GM18909 (cell line): ENCODE results near the gene ARFGAP1.
"Not testable (repeated sequence)": the region's sequence is repeated elsewhere in the genome, so short reads cannot be mapped to it uniquely, and the experiment has no call there.

ENCODE experiments used
- ATAC-seq: cut with Tn5 transposase; IDR thresholded peaks from one replicate; pipeline ENCODE4 v1.9.1; 2021; ENCODE audit warnings: mild to moderate bottlenecking; ENCODE audit not compliant: unreplicated experiment, poor library complexity

The ARFGAP1 gene

DNA sequence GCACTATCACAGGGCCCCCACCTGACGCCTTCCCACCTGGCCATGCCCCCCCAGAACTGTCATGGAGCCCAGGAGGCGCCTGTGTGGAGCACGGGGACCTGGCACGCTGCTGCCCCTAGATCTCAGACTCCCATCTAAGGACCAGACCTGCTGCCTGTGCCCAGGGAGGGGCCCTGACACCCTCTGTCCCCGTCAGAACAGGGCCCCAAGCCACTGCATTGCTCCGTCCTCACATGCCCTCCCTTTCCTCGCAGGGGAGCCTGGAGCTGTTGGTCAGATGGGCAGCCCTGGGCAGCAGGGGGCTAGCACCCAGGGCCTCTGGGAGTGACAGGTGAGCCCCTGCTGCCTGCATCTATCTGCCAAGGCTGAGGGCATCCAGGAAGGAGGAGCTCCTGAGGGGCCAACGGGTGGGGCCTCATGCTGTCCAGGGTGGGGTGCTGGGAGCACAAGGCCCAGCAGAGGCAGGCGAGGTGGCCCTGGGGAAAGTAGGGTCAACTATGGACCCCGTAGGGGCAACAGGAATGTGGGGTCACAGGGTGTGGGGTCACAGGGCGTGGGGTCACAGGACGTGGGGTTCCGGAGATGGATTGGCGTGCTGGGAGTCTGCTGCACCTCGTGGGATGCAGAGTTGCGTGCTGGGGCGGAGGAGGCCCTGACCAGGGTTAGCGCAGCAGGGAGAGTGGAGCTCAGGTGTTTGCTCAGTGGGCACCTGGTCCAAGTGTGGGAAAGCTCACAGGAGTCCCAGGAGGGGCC, 56.9 kb downstream of the ARFGAP1 start:
- ATAC-seq: no peak

DNA sequence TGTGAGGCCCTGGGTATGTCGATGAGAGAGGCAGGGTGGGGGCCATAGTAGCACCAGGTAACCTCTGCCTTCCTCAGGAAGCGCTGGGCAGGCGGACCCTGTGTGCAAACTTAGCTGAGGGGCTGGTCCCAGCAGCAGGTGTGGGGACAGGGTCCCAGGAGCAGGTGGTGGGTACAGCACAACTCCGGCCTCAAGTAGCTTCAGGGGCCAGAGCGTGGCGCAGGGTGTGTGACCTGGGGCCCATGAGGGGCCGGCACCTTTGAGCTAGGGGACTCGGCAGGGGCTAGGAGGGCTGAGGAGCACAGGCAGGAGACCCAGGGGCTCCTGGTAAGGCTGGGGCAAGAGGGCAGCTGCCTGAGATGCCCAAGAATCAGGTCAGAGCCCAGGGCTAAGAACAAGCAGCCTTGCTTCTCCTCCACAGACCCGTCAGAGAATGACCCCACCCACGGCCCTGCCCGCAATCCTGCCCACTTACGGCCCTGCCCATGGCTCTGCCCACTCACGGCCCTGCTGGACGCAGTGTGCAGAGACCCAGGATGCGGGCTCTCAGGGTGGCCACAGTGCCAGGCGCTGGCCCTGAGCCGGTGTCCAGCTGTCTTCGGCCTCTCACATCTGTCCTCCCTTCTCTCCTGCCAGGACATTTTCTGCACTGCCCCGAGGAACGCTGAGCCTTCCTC, 57.6 kb downstream of the ARFGAP1 start:
- ATAC-seq: no peak

DNA sequence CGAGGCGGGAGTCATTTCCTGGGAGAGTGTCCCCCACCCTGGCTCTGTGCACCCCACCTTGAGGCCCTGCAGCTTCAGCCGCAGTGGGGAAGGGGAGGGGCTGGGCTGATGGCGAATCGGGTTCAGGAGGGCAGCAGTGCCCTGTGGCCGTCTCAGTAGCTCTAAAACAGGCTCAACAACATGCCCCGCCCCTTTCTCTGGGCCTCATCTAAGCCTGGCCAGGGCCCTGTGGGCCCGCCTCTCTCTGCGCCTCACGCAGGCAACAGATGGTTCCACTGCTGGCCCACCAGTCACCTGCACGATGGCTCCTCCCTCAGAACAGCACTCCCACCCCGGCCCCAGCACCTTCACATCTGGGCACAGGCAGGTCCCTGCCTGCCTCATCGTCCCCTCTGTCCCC, 58.3 kb downstream of the ARFGAP1 start:
- ATAC-seq: no peak

DNA sequence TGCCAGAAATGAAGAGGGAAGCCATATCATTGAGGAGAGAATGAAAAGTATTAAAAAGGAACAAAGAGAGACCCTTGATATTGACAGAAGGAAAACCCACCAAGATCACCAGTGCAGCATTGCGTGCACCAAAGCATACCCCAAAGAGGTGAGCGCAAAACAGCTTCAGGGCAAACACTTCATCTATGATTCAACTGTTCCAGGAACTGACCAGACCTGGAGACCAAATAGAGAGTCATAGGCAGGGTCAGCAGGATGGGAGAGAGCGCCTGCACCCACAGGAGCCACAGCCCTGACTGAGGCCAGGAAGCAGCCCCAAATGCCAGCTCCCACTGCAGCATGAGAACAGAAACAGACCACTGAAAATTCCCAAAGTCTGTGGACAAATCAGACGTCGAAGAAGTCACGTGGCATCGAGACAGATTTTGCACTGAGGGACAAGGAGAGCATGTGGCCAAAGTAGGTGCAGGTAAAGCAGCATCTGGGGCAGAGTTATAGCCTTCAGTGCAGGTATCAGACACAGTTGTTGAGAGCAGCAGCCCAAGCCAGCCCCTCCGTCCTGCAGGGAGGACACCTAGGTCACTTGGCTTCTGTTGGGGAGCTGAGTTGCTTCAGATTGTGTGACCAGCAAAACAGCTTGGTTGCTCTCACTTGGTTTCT, 59.3 kb downstream of the ARFGAP1 start:
- ATAC-seq: no peak

DNA sequence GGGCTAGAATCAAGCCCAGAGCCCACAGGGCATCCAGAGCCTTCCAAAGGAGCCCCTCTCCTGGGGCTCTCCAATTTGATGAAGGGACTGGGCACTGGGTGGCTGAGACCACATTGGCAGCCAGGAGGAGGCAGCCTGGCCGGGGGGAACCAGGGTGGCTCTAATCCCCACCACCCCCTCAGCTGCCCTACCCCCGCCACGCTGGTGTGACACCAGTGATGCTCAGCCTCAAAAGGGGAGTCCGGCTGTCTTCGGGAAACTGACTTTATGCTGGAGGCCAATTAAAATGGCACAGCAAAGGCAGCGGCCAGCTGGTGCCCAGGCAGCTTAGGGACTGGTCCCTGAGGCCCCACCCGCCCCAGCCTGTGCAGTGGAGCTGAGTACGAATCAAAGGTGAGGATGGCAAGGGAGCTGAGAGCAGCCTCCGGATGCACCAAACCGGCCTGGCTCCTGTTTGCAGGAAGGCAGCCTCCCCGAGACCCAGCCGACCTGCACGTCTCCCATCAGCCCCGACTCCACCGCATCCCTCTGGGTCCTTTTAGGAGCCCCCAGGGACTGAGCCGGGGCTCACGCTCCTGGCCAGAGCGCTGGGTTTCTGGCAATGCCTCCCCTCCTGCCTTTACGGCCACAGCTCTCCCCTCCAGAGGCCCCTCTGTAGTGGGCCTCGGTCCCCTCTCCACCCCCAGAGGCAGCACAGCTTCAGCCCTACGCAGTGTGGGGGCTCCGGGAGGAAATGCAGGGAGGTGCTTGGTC, 60.1 kb downstream of the ARFGAP1 start:
- ATAC-seq: no peak

DNA sequence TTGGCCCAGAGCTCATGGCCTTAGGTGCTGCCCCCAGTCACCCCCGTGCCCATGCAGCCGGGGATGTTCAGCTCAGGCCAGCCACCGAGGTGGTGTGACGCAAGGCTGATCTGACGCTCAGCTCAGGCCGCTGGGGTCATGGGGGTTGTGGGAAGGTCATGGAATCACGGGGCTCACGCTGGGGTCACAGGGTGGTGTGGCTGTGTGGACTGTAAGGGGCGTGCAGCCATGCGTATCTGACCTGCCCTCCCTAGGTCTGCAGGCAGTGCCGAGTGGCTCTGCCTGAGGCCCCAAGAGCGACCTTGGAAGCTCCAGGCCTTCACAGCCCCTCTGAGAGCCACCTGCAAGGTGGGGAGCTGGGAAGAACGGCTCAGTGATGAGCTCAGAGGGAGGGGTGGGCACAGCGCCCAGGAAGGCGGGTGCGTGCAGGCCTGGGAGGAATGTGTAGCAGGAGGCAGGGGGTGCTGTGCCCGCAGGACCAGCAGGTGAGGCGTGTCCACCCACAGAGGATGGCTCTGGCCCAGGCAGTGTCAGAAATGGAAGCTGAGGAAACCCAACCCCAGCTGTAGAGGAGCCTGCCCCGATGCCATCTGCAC, 60.7 kb downstream of the ARFGAP1 start:
- no peak for ATAC-seq

DNA sequence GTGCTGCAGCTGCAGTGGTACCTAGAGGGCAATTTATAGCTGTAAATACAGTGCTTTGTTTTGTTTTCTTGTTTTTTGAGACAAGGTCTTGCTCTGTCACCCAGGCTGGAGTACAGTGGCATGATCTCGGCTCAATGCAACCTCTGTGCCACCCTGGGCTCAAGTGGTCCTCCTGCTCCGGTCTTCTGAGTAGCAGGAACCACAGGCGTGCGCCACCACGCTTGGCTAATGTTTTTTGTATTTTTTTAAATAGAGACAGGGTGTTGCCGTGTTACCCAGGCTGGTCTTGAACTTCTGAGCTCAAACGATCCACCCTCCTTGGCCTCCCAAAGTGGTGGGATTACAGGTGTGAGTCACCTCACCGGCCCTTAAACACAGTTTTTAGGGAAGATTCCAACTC, 61.7 kb downstream of the ARFGAP1 start:
- no peak for ATAC-seq

DNA sequence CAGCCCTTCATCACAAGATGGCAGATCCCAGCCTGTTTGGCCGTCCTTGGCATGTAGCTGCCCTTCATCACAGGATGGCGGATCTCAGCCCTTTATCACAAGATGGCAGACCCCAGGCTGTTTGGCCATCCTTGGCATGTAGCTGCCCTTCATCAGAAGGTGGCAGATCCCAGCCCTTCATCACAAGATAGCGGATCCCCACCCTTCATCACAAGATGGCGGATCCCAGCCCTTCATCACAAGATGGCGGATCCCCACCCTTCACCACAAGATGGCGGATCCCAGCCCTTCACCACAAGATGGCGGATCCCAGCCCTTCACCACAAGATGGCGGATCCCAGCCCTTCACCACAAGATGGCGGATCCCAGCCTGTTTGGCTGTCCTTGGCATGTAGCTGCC, 62.4 kb downstream of the ARFGAP1 start:
- not testable (repeated sequence) for ATAC-seq

DNA sequence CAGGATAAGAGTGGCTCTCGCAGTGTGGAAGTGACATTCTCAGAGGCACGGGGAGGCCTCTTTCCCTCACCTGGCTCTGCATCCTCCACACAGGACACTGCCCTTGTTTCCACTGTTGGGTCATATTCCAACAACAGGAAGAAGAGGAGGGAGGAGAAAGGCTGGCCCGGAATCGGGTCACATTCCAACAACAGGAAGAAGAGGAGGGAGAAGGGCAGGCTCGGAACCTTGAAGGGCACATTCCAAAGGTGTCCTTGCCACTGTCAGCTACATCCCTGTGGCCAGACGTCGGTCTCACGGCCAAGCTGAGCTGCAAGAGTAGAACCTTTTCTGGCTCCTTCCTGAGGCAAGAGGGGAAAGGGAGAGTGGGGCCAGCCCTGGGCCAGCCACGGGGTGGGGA, 63.1 kb downstream of the ARFGAP1 start:
- ATAC-seq: no peak

DNA sequence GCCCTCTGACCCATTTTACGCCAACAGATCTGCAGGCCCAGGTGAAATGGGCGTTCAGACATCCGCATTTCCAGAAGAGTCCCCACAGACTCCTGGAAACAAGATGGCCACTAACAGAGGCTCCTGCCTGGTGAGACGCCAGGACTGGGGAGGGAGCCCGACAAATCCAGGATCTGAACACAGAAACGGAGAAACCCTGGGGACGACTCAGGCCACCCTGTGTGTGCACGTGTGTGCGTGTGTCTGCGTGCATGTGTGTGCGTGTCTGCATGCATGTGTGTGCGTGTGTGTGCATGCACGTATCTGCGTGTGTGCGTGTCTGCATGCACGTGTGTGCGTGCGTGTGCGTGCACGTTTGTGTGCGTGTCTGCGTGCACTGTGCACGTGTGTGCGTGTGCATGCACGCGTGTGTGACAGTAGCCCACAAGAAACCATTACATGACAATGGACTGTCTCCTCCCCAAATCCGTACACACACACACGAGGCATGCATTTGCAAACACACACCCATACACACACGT, 63.7 kb downstream of the ARFGAP1 start:
- no peak for ATAC-seq

DNA sequence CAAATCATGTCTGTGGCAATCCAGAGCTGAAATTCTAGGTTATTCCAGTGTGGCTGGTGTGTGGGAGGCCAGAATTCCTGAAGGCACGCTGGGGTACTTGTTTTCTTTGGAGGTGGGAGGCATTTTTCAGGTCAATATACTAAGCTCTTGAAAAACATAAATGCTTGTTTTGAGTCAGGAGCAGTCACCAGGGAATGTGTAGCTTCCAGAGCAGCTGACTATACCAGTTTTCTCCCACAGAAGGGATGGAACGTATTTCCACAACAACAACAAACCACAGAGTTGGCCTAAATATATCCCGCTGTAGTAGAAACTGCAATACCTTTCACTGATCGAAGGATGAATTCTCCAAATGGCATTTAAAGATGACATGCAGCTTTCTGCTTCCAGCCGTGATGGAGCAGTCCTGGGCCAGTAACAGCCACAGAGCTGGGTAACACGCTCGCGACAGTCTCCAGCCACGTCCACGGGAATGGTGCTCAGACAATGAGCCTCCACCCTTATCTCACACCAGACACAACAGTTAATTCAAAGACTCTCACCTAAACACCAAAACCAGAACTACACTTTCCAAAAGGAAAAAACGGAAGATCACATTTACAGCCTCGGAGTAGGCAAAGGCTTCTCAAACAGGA, 65.3 kb downstream of the ARFGAP1 start:
- no peak for ATAC-seq
